Fibroblast of pulmonary artery (primary cell): ENCODE results near the gene PRR30.
"Not testable (repeated sequence)": the region's sequence is repeated elsewhere in the genome, so short reads cannot be mapped to it uniquely, and the experiment has no call there.

ENCODE experiments used
- DNase-seq: peaks from one replicate; pipeline ENCODE4 v3.0.0-alpha.2; 2010; ENCODE audit warnings: low read depth
- H3K4me3 ChIP-seq: replicated peaks from 2 replicates; pipeline ENCODE4 v1.5.1; 2011; ENCODE audit warnings: low read depth, mild to moderate bottlenecking, control low read depth, low read length, moderate library complexity
- TF ChIP-seq, protein P1 (sequence below): IDR thresholded peaks from 2 replicates; pipeline ENCODE4 v1.5.1; 2011; ENCODE audit warnings: mild to moderate bottlenecking, control low read depth, low read length, inconsistent platforms; ENCODE audit errors: missing control alignments

Gene PRR30

DNA sequence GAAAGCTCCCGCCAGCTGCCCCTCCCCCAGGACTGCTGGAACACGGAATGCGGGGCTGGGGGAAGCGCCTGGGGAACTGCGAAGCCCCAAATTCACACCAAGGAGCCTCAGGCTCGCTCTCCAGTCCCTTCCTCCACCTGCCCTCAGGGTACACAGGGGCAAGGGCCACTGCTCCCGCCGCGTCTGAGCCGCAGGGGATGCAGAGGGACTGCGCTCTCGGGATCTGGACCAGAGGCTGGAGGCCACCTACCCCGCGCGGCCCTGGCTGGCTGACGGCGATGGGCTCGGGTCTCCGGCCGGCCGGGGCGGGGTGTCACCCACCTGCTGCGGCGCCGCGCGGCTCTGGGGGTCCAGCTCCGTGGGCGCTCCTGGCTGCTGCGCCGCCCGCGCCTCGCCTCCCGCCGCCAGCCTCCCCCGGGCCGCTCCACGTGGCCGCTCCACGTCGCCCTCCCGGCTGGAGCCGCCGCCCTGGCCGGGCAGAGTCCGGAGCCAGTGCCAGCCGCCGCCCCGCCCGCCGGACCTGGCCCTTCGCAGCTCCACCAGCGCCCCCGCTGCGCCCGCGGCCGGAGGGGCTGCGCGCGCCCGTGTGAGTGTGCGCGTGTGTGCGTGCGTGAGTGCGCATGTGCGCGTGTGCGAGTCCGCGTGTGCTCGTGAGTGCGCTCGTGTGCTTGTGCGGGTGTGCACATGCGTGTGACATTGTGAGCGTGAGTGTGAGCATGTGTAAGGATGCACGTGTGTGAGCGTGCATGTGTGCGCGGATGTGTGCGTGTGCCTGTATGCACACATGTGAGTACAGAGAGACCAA lies 20.5 kb downstream of the PRR30 start, which contains the start of gene CGREF1:
Gene CGREF1, minus strand, starts transcription at position 604 of the 805 bp plus-strand sequence. CDS start 14,762 bp downstream, outside the sequence.
- no peak for DNase-seq

DNA sequence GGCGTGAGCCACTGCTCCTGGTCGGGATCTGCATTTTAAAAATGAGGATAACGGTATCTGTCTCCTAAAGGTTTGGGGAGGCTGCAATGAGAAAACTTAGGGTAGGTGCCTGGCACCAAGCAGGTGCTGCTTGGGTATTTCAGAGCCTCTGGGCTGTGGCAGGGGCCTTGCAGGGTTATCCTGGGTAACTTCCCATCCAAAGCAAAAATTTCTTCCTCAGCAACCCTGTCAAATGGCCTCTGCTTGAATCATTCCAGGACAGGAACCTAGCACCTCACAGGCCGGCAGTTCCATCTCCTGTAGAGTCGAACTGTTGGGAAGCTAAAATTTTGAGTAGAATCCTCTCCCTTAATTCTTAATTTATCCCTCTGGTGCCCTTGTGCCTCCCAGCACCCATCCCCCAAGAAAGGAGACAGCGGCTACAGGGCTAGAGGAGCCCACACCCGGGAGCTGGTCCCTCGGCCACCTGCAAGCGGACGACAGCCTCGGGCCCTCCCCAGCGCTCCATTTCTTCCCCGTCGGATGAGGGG lies 21.1 kb downstream of the PRR30 start:
- TF ChIP-seq, protein P1, sequence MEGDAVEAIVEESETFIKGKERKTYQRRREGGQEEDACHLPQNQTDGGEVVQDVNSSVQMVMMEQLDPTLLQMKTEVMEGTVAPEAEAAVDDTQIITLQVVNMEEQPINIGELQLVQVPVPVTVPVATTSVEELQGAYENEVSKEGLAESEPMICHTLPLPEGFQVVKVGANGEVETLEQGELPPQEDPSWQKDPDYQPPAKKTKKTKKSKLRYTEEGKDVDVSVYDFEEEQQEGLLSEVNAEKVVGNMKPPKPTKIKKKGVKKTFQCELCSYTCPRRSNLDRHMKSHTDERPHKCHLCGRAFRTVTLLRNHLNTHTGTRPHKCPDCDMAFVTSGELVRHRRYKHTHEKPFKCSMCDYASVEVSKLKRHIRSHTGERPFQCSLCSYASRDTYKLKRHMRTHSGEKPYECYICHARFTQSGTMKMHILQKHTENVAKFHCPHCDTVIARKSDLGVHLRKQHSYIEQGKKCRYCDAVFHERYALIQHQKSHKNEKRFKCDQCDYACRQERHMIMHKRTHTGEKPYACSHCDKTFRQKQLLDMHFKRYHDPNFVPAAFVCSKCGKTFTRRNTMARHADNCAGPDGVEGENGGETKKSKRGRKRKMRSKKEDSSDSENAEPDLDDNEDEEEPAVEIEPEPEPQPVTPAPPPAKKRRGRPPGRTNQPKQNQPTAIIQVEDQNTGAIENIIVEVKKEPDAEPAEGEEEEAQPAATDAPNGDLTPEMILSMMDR = no peak
- peak overlapping the region; percentile 35 for H3K4me3 ChIP-seq
- DNase-seq = no peak

More for the DNA sequence above, 20.5 kb downstream of the PRR30 start, which contains the start of gene CGREF1:
- TF ChIP-seq, protein P1 = no peak
- peak within 1 kb of the TSS; percentile 35 for H3K4me3 ChIP-seq

DNA sequence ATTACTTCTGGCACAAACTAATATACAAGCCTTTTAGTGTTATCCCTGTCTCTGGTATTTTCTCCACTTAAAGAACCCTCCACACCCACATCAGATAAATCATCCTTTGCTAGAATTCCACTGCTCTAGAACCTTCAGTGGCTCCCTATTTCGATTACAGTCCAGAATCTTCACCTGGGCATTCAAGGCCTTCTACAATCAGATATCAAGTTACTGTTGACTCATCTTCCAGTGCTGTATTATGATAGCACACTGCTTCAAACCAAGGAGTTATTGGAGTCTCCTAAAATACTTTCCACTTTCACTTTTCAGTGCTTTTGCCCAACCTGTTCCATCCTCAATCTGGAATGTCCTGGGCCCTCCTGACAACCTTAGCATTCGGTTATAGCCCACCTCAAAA lies 23.7 kb downstream of the PRR30 start:
- no peak for DNase-seq
- no peak overlapping the region for H3K4me3 ChIP-seq
- TF ChIP-seq, protein P1 = no peak

DNA sequence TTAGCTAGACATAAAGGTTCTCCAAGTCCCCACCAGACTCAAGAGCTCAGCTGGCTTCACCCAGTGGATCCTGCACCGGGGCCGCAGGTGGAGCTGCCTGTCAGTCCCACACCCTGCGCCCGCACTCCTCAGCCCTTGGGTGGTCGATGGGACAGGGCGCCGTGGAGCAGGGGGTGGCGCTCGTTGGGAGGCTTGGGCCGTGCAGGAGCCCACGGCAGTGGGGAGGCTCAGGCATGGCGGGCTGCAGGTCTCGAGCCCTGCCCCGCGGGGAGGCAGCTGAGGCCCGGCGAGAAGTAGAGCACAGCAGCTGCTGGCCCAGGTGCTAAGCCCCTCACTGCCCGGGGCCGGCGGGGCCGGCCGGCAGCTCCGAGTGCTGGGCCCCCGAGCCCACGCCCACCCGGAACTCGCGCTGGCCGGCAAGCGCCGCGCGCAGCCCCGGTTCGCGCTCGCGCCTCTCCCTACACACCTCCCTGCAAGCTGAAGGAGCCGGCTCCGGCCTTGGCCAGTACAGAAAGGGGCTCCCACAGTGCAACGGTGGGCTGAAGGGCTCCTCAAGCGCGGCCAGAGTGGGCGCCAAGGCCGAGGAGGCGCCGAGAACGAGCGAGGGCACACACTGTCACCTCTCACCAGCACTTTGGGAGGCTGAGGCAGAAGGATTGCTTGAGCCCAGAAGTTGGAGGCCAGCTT lies 27.7 kb downstream of the PRR30 start:
- not testable (repeated sequence) for DNase-seq, H3K4me3 ChIP-seq

DNA sequence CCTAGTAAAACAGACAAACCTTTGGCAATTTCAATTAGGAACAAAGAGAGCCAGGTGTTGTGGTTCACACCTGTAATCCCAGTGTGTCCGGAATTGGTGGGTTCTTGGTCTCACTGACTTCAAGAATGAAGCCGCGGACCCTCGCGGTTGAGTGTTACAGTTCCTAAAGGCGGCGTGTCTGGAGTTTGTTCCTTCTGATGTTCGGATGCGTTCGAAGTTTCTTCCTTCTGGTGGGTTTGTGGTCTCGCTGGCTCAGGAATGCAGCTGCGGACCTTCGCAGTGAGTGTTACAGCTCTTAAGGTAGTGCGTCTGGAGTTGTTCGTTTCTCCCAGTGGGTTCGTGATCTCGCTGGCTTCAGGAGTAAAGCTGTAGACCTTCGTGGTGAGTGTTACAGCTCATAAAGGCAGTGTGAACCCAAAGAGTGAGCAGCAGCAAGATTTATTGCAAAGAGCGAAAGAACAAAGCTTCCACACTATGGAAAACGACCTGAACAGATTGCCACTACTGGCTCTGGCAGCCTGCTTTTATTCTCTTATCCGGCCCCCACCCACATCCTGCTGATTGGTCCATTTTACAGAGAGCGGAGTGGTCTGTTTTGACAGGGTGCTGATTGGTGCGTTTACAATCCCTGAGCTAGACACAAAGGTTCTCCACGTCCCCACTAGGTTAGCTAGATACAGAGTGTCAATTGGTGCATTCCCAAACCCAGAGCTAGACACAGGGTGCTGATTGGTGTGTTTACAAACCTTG lies 28.4 kb downstream of the PRR30 start:
- not testable (repeated sequence) for H3K4me3 ChIP-seq, DNase-seq

DNA sequence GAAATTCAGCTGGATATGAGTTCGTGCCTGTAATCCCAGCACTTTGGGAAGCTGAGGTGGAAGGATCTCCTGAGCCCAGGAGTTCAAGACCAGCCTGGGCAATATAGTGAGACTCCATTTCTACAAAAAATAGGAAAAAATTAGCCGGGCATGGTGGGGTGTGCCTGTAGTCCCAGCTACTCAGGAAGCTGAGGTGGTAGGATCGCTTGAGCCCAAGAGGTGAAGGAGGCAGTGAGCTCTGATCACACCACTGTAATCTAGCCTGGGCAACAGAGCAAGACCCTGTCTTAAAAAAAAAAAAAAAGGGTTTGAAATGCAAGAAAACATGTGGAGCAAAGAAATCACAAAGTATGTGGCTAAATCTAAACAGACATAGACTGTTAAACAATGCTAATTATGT lies 30.1 kb downstream of the PRR30 start:
- no peak overlapping the region for H3K4me3 ChIP-seq
- DNase-seq = no peak
- TF ChIP-seq, protein P1 = no peak

DNA sequence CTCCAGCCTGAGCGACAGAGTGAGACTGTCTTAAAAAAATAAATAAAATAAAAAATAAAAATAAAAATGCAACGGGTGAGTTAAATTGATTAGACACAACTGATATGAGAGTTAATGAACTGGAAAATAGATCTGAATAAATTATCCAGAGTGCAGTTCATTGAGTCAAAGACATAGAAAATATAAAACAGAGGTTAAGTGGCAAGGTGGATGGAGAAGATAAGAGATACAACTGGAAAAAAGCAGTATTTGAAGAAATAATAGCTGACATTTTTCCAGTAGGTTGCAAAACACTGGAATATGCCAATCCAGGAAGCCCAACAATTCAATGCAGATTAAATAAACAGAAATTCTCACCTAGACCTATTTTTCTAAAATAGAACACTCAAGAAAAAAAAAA lies 31.0 kb downstream of the PRR30 start:
- no peak overlapping the region for H3K4me3 ChIP-seq
- TF ChIP-seq, protein P1 = no peak
- DNase-seq = no peak
